Hepatic stellate cell (primary cell): ENCODE results near the gene PDZD4.

ENCODE experiments used
- DNase-seq: peaks from one replicate; pipeline ENCODE4 v3.0.0; 2011; ENCODE audit warnings: low spot score

PDZD4 gene

GRCh38 chrX:153786669-153787068 is 43.7 kb downstream of the PDZD4 start:
- no peak for DNase-seq

GRCh38 chrX:153784325-153784967 is 45.9 kb downstream of the PDZD4 start:
- no peak for DNase-seq

DNA sequence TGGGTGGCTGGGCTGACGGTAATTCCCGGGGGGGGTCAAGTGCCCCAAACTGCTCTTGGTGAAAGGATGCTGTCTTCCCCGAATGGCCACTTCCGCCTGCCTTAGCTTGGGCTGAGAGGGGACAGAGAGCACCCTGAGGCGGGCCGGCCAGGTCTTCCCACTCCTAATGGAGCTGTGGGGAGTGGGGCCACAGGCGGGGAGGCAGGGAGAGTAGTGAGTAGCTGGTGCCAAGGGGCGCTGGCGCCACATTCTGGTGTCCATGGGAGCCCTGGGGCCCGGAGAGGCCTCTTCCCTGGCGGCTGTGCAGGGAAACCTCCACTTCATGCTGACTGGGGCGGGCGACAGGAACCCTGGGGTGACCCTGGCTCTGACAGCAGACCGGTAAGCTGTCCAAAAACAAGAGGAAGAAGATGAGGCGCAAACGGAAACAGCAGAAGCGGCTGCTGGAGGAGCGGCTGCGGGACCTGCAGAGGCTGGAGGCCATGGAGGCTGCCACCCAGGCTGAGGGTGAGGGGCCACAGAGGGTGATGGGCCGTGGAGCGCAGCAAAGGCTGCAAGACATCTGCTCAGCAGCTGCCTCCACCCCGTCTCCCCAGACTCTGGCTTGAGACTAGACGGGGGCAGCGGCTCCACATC is 46.8 kb downstream of the PDZD4 start:
- DNase-seq = no peak

DNA sequence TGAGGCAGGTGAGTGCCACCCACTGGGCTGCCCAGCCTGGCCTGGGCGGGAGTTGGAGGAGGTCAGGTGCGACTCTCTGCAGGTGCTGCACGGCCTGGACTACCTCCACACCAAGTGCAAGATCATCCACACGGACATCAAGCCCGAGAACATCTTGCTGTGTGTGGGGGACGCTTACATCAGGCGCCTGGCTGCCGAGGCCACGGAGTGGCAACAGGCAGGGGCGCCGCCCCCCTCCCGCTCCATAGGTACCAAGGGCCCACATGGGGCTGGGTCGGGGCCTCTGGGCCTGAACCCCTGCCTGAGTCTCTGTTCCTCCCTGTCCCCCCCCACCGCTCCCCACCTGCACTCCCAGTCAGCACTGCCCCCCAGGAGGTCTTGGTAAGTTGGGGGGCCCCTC is 47.5 kb downstream of the PDZD4 start:
- DNase-seq = no peak

- no peak for DNase-seq
Measured at GRCh38 chrX:153782313-153782712, 48.0 kb downstream of the PDZD4 start.

DNA sequence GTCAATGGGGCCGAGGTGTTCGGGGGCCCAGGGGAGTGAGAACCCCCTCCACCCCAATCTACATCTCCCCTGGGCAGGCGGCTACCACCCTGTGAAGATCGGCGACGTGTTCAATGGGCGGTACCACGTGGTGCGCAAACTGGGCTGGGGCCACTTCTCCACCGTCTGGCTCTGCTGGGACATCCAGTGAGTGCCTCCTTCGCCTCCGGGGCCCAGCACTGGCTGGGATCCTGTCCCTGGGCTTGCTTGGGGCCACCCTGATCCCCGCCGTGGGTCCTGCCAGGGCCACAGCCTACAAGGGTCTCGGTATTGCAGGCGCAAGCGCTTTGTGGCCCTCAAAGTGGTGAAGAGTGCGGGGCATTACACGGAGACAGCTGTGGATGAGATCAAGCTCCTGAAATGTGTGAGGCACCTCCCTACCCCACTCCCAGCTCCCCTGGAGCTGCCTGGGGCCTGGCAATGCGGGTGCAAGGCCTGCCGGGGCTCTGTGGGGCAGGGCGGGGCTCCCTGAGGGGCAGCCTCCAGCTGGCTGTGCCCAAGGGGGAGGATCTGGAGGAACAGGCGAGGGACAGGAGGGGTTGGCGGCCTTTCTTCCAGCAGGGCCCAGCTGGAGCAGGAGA is 48.8 kb downstream of the PDZD4 start:
- no peak for DNase-seq

DNA sequence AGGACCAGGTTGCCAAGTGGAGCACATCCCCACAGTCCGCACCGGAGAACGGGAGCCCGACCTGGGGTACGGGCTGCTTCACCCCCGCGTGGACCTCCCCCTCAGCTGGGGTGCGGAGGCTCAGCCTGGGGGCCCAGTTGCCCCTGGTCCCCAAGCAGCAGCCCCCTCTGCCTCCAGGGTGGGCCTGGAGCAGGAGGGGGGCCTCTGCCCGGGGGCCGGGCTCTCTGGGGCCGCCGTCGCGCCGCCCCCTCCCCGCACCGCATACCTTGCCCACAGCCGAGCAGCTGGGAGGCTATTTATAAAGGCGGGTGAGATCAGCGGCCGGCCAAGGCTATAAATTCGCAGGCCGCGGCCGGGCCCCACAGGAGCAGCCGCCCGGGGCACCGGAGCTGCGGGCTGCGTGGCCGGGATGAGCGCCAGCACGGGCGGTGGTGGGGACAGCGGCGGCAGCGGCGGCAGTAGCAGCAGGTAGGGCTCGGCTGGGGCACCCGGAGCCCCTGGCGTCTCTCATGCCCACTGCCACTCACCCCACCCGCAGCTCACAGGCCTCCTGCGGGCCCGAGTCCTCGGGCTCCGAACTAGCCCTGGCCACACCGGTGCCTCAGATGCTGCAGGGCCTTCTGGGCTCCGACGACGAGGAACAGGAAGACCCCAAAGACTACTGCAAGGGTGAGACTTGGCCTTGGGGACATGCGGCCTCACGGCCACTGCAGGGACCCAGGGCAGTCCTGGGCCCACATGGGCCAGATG is 49.5 kb downstream of the PDZD4 start, which contains the start of gene SRPK3:
SRPK3 (plus strand) TSS at position 364 of the 750 bp plus-strand sequence; CDS start at position 410, 46 bp downstream.
- DNase-seq = peak; percentile 72

DNA sequence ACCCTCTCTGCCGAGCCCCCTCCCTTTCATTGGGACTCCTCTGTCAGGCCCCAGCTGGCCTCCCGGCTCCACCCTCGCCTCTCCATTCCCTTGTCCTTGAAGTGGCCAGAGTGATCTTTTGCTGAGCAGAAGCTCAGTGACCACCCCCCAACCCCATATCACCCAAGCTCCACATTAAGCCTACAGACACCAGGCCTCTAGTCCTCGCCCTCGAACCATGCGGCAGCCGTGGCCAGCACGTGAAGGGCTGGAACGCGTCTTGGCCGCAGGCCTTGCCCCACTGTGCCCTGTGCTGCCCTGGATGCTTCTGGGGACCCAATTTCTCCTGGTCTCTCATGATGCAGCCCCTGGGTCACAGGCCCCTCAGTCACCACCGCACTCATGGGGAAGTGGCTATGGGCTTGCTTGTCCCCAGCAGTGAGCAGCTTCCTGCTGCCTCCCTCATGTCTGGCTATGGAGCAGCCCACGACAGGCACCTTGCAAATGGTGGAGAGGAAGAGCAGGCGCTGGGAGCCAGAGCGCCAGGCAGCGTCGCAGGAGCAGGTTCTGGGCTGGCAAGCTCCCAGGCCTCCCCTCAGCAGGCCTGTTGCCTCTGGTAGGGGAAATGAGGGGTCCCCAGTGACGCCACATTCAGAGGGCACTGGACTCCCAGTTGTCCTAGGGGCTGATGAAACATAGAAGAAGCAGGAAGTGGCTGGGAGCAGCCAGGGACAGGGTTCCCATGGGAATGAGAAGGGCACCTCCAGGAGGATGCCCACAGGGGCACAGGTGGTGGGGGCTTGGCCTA is 50.3 kb downstream of the PDZD4 start:
- DNase-seq = no peak

DNA sequence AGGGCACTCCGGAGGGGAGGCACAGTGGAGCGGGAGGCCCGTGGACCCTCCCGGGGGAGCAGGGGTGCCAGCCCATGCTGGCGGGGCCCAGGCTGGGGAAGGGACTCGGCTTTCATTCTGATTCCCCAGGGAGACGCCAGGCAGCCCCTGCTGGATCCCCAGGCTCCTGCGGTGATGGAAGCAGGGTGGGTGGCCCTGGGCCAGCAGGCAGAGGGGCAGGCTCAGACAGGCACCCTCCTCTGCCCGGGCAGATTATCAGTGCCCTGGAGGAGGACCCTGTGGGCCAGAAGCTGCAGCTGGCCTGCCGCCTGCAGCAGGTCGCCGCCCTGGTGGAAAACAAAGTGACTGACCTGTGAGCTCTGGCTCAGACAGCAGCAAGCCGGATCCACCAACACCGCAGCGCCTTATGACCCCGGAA is 51.7 kb downstream of the PDZD4 start:
- no peak for DNase-seq

GRCh38 chrX:153778181-153778580 is 52.2 kb downstream of the PDZD4 start:
- no peak for DNase-seq

DNA sequence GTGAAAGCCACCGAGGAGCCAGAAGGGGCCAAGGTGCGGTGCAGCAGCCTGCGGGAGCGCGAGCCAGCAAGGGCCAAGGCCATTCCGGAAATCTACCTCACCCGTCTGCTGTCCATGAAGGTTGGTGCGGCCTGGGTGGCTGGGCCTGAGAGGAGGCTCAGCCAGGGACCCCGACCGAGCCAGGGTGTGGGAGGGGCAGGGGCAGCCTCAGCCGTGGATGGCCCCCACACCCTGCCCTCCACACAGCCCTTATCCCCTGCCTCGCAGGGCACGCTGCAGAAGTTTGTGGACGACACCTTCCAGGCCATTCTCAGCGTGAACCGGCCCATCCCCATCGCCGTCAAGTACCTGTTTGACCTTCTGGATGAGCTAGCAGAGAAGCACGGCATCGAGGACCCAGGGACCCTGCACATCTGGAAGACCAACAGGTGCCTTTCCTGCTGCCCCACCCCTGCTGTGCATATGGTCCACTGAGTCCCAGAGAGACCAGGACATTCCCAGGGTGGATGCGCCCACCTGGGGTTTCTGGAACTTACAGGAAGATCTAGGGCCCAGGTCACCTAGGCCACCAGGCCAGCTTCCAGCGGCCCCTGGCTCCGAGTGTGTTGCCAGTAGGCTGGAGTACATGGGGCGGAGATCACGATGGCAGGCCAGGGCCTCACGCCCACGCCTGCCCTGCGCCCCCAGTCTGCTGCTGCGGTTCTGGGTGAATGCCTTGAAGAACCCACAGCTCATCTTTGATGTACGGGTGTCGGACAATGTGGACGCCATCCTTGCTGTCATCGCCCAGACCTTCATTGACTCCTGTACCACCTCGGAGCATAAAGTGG is 52.9 kb downstream of the PDZD4 start:
- no peak for DNase-seq

GRCh38 chrX:153776611-153777045 is 53.7 kb downstream of the PDZD4 start:
- no peak for DNase-seq

DNA sequence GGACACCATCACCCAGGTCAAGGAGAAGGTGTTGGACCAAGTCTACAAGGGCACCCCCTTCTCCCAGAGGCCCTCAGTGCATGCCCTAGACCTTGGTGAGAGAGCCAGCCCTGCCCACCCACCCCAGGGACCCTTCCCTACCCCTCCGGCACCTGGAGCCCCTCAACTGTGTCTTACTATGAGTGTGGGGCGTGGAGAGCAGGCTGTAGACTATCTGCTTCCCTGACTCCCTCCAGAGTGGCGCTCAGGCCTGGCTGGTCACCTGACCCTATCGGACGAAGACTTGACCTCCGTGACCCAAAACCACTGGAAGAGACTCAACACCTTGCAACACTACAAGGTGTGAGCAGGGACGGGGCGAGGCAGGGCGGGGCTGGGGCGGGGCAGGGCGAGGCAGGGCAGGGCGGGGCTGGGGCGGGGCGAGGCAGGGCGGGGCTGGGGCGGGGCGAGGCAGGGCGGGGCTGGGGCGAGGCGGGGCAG is 54.2 kb downstream of the PDZD4 start:
- no peak for DNase-seq

DNA sequence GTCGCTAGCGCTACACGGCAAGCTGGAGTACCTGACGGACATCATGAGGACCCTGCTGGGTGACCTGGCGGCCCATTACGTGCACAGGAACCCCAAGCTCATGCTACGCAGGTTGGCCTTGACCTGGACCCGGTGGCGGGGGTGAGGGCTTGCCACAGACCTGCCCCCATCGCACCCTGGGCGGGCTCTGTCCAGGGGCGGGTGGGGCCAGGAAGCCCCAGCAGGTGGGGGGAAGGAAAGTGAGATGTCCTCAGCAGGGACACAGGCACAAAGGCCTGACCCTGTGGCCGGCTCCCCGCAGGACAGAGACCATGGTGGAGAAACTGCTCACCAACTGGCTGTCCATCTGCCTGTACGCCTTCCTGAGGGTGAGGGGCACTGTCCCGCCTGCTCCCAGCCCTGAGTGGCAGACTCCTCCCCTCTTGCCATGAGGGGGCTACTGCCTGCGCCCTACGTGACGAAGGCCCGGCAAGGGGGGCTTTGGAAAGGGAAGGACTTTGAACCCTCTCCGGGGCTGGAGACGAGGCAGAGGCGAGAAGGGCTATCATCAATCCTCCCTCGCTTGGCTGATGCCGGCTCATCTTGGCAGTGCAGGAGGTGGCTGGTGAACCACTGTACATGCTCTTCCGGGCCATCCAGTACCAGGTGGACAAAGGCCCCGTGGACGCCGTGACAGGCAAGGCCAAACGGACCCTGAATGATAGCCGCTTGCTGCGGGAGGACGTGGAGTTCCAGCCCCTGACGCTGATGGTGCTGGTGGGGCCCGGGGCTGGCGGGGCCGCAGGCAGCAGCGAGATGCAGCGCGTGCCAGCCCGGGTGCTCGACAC is 54.8 kb downstream of the PDZD4 start:
- DNase-seq = no peak

DNA sequence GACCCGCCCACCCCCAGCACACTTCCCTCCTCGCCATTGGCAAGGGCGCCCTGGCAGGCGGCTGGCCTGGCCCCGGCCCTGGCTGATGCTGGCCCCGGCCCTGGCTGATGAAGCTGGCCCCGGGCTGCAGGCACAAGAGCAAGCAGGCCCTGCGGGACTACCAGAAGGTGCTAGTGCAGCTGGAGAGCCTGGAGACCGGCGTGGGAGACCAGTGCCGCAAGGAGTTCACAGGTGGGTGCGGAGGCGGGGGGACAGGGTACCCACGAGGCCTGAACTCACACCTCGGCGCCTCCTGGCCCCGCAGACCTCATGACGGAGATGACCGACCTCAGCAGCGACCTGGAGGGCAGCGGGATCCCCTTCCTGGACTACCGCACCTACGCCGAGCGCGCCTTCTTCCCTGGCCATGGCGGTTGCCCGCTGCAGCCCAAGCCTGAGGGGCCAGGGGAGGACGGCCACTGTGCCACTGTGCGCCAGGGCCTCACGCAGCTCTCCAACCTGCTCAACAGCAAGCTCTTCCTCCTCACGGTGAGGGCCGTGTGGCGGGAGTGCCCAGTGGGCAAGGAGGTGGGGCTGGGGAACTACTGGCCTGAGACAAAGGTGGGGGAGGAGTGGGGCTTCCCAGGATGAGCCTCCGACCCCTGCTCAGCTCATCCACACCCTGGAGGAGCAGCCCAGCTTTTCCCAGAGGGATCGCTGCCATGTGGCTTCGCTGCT is 55.6 kb downstream of the PDZD4 start:
- DNase-seq = no peak

GRCh38 chrX:153773741-153774575 is 56.4 kb downstream of the PDZD4 start:
- no peak for DNase-seq

DNA sequence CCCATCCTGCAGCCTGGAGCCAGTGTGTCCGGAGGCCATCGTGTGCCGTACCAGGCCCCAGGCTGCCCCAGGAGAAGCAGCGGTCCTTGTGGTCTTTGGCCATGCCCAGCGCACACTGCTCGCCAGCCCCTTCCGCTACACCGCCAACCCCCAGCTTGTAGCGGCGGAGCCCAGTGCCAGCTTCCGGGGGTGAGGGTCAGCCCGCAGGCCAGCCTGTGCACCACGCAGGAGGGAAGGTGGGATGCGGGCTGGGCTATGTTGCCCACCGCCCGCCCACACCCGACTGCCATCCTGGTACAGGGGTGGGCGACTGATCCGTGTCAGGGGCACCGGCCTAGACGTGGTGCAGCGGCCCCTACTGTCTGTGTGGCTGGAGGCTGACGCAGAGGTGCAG is 57.1 kb downstream of the PDZD4 start:
- no peak for DNase-seq
